ENCODE measurements around the gene SUSD1. TPM values are rescaled to one million over a fixed set of nuclear protein-coding genes. Genes with fewer than 3 reads are reported as not detected.
A peak's percentile ranks its signal among the peaks of the same experiment; 100 is the strongest.

SUSD1 gene
- total RNA-seq, 1 experiment from 2014 or later: 15.3 TPM

- Histone ChIP-seq H3K4me1 (ENCODE audit: control insufficient read depth, insufficient read depth, low read length) (peaks cover 15% of the 10 kb centered on the region), H3K4me3 (ENCODE audit: low read depth in 2 of 2, low read length in 2 of 2) (no peak overlapping the region), H3K9me3 (ENCODE audit: control insufficient read depth, insufficient read depth, low read depth, low read length) (peaks cover 3% of the 10 kb centered on the region; the same call in 1 of the 2 replicates), H3K36me3 (ENCODE audit: control insufficient read depth, insufficient read depth, low read length) (no peaks in the 10 kb centered on the region), H3K27ac (ENCODE audit: low read length) (peak overlapping the region; percentile 63), H3K27me3 (ENCODE audit: control insufficient read depth, insufficient read depth, low read length) (no peaks in the 10 kb centered on the region)
- in situ Hi-C loops (cut with HindIII; ENCODE audit: low pct_unique_long_range_greater_than_20kb, low sequenced_read_pairs) (no loop called here), intact Hi-C loops (cut with micrococcal nuclease; ENCODE audit: unreplicated experiment) (no loop called here)
- no TSS peak for BruUV-seq (replicated peaks)
- CTCF ChIA-PET: no interaction called here
- POLR2A ChIA-PET: no interaction called here
- TF ChIP-seq TCF7L2 (IDR thresholded peaks at IDR 0.05; ENCODE audit: low read depth, low read length) (no peak), REST (IDR thresholded peaks at IDR 0.05; ENCODE audit: insufficient read depth in 1 of 2, low read depth in 2 of 2, low read length in 1 of 2) (no peak), POLR2AphosphoS5 (IDR thresholded peaks at IDR 0.05; ENCODE audit: low read depth, low read length) (no peak), CTCF (IDR thresholded peaks at IDR 0.05) (no peak), SIN3A (IDR thresholded peaks at IDR 0.05; ENCODE audit: borderline replicate concordance, insufficient read depth, low read depth, low read length) (no peak)
- peak; percentile 76 for ATAC-seq
- no peak for DNase-seq (ENCODE audit: low read depth, low spot score)
These were observed 115.7 kb downstream of the SUSD1 start for GRCh38 chr9:112059145-112059965.

GRCh38 chr9:112056996-112057395, 118.1 kb downstream of the SUSD1 start:
- in situ Hi-C loops (cut with HindIII; ENCODE audit: low pct_unique_long_range_greater_than_20kb, low sequenced_read_pairs): no loop called here

More at GRCh38 chr9:112056996-112057395, 118.1 kb downstream of the SUSD1 start:
- ATAC-seq: no peak
- BruUV-seq (replicated peaks): no TSS peak
- Histone ChIP-seq H3K9me3 (ENCODE audit: control insufficient read depth, insufficient read depth, low read depth, low read length) (no peaks in the 10 kb centered on the region), H3K36me3 (ENCODE audit: control insufficient read depth, insufficient read depth, low read length) (no peaks in the 10 kb centered on the region), H3K4me1 (ENCODE audit: control insufficient read depth, insufficient read depth, low read length) (peaks cover 15% of the 10 kb centered on the region), H3K27me3 (ENCODE audit: control insufficient read depth, insufficient read depth, low read length) (no peaks in the 10 kb centered on the region), H3K27ac (ENCODE audit: low read length) (peak overlapping the region; percentile 57; the same call in 1 of the 2 replicates), H3K4me3 (ENCODE audit: low read depth in 2 of 2, low read length in 2 of 2) (no peak overlapping the region)
- POLR2A ChIA-PET: no interaction called here
- intact Hi-C loops (cut with micrococcal nuclease; ENCODE audit: unreplicated experiment): no loop called here
- DNase-seq (ENCODE audit: low read depth, low spot score): no peak
- CTCF ChIA-PET: no interaction called here
- TF ChIP-seq TCF7L2 (IDR thresholded peaks at IDR 0.05; ENCODE audit: low read depth, low read length): no peak
- TF ChIP-seq CTCF (IDR thresholded peaks at IDR 0.05): no peak
- TF ChIP-seq SIN3A (IDR thresholded peaks at IDR 0.05; ENCODE audit: borderline replicate concordance, insufficient read depth, low read depth, low read length): no peak
- TF ChIP-seq REST (IDR thresholded peaks at IDR 0.05; ENCODE audit: insufficient read depth in 1 of 2, low read depth in 2 of 2, low read length in 1 of 2): no peak
- no peak for TF ChIP-seq POLR2AphosphoS5 (IDR thresholded peaks at IDR 0.05; ENCODE audit: low read depth, low read length)
